DMS53 (cell line): ENCODE data around the gene RFC1.
"Not testable (repeated sequence)": the region's sequence is repeated elsewhere in the genome, so short reads cannot be mapped to it uniquely, and the experiment has no call there.

Experiments
- DNase-seq: peaks from one replicate; lab custom pipeline; 2025; lab: John Stamatoyannopoulos, UW

The RFC1 gene

GRCh38 chr4:39354254-39354552 is 12.0 kb downstream of the RFC1 start:
- no peak for DNase-seq

GRCh38 chr4:39353478-39354253 is 12.5 kb downstream of the RFC1 start:
- no peak for DNase-seq

GRCh38 chr4:39353149-39353477 is 13.0 kb downstream of the RFC1 start:
- not testable (repeated sequence) for DNase-seq

GRCh38 chr4:39349326-39349725 is 16.8 kb downstream of the RFC1 start:
- DNase-seq: no peak

- peak; percentile 28 for DNase-seq
Measured at GRCh38 chr4:39348371-39349315, 17.5 kb downstream of the RFC1 start.

- no peak for DNase-seq
Measured at GRCh38 chr4:39346856-39347519, 19.2 kb downstream of the RFC1 start.

- no peak for DNase-seq
Measured at GRCh38 chr4:39342731-39343130, 23.4 kb downstream of the RFC1 start.

- DNase-seq: peak; percentile 19
Measured at GRCh38 chr4:39341075-39341725, 25.0 kb downstream of the RFC1 start.

- no peak for DNase-seq
Measured at GRCh38 chr4:39339968-39340367, 26.2 kb downstream of the RFC1 start.

- no peak for DNase-seq
Measured at GRCh38 chr4:39337841-39338240, 28.3 kb downstream of the RFC1 start.

- no peak for DNase-seq
Measured at GRCh38 chr4:39335566-39335965, 30.6 kb downstream of the RFC1 start.

- DNase-seq: no peak
Measured at GRCh38 chr4:39331191-39331590, 35.0 kb downstream of the RFC1 start.

GRCh38 chr4:39330353-39330752 is 35.8 kb downstream of the RFC1 start:
- no peak for DNase-seq

- DNase-seq: no peak
Measured at GRCh38 chr4:39326468-39326977, 39.6 kb downstream of the RFC1 start.

- no peak for DNase-seq
Measured at GRCh38 chr4:39324897-39325613, 41.1 kb downstream of the RFC1 start.

GRCh38 chr4:39324446-39324845 is 41.7 kb downstream of the RFC1 start:
- no peak for DNase-seq

- DNase-seq: no peak
Measured at GRCh38 chr4:39323821-39324220, 42.3 kb downstream of the RFC1 start.

- DNase-seq: no peak
Measured at GRCh38 chr4:39320381-39321115, 45.6 kb downstream of the RFC1 start.

- no peak for DNase-seq
Measured at GRCh38 chr4:39319676-39320075, 46.5 kb downstream of the RFC1 start.

- no peak for DNase-seq
Measured at GRCh38 chr4:39312816-39313215, 53.3 kb downstream of the RFC1 start.

- DNase-seq: no peak
Measured at GRCh38 chr4:39308611-39309010, 57.6 kb downstream of the RFC1 start.
